Activated CD8-positive, alpha-beta memory T cell treated with anti-CD3 and anti-CD28 coated beads, Interleukin-2, amount 50 U/mL, for 1 hour (primary cell): ENCODE measurements around the gene LAMP1.
"Not testable (repeated sequence)": the region's sequence is repeated elsewhere in the genome, so short reads cannot be mapped to it uniquely, and the experiment has no call there.

ENCODE experiments used
- DNase-seq: peaks from one replicate; pipeline ENCODE4 v3.0.0-alpha.2; 2020; ENCODE audit errors: extremely low read depth

LAMP1 gene

DNA sequence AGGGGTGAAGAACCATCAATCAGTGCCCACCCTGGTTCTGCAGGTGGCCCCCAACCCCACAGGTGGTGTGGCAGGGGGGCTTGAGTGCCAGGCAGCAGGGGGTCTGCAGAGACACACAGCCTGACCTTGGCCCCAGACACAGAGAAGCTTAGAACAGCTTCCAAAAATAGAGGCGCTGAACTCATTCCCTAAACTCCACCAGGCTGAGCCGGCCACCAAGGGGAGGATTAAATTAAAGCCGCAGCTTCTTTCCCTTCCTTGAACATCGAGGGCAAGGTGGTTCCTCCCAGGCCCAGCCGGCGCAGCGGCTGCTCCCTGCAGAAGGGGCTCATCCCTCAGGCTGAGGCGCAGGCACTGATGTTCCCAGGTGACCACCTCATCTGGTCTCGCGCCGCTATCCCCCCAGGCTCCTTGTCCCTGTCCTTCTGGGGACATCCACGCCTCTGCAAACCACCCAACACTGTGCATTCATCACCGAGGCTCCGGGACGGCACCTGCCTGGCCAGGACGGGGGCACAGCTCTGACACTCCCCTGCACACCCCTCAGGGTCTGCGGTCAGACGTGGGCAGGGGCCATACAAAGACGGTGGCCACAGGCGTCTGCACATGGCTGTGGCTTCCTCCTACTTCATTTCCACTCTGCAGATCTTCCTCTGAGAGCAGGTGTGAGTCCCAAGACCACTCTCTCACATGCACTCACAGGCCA, 30.9 kb downstream of the LAMP1 start:
- no peak for DNase-seq

DNA sequence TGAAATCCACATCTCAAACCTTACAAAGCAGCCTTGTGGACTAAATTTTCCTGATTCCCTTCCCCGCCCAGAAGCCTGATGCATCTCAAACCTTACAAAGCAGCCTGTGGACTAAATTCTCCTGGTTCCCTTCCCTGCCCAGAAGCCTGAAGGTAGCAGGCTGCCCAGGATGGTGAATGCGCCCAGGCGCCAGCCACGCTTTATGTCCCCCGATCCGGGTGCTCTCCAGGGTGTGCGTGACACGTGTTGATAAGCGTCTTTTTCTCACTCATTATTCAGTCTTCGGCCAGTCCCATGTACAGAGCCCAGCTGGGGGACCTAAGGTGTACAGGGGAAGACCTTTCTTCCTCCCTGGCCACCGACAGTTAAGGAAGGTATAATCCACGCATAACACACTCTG, 31.8 kb downstream of the LAMP1 start:
- no peak for DNase-seq

DNA sequence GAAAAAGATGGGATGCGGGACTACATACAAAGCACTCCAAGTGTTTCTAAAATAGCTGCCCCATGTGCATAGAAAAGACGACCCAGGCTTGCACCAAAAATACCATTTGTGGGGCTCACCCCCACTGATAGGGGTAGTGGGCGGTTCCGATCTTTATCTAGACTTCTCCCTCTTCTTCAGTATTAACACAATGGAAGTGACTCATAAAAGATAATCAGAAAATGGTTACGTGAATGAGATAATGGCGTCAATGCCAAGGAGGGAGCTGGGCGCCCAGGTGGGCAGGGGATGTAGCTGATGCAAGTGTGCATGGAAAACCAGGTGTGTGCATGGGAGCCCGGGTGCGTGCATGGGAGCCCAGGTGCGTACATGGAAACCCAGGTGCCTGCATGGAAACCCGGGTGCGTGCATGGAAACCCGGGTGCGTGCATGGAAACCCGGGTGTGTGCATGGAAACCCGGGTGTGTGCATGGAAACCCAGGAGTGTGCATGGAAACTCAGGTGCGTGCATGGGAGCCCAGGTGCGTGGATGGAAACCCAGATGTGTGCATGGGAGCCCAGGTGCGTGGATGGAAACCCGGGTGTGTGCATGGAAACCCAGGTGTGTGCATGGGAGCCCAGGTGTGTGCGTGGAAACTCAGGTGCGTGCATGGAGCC, 32.7 kb downstream of the LAMP1 start:
- no peak for DNase-seq

DNA sequence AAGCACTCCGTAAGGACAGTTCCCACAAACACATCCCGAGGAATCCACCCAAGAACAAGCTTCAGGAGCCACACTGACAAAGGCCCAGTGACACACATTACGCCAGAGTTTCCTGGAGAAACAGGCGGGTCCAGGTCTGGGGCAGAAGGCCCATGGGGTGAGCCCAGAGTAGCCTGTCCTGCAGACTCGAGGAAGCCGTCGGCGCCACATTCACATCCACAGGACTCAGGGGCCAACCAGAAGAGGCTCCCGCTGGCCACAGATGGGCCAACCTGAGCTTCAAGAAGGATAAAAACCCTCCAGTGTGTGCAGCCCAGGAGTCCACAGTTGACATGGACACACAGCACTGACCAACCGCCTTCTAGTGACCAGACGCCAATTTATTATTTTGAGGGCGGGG, 35.6 kb downstream of the LAMP1 start:
- DNase-seq, result no peak

DNA sequence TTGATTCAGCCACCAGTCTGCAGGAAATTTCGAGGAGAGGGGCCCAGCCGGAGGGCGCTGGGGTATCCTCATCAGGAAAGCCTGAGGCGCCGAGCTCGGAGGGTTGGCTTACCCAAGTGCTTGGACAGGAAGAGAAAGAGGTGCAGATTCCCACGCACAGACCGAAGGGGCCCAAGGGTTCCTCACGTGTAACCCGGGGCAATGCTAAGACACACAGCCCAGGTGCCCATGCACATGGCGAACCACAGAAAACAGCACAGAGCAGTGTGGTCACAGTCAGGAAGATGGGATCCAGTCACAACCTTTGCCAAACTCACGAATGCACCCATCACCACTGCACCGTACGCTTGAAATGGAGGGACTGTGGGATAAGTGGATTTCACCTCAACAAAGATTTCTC, 36.0 kb downstream of the LAMP1 start:
- no peak for DNase-seq

DNA sequence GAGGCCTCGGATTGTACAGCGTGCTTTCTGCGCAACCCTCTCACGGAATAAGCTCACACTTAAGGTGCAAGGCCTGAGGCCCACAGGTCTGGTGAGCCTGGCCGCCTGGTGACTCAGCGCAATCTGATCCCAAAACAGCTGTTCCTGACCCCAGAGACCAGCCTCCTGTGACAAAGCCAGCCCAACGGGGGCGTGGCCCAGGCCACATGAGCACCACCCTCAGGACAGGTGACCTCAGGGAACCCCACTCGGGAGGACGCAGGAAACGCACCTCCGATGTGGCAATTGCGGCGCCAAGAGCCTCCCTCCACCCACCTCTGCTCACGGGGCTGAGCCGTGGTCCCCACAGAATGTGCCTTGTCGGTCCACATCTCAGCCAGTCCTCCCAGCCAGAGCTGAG, 40.5 kb downstream of the LAMP1 start:
- DNase-seq, result no peak

DNA sequence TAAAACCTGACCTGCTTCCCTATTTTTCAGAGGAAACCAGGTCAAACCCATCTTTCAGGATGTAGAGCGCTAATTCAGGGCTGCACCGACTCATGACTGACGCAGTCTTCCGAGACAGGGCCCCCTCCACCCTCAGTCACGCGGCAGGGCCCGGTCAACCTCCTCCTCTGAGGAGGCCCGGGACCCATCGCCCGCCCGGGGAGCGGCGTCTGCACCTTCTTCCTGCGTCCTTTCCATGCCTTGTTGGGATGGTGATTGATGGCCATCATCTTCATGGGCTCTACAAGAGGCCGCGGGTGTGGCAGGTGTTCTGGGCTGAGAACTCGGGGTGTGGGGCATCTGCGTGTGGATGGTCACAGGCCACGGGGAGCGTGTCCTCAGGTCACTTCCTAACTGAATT, 40.9 kb downstream of the LAMP1 start:
- no peak for DNase-seq

DNA sequence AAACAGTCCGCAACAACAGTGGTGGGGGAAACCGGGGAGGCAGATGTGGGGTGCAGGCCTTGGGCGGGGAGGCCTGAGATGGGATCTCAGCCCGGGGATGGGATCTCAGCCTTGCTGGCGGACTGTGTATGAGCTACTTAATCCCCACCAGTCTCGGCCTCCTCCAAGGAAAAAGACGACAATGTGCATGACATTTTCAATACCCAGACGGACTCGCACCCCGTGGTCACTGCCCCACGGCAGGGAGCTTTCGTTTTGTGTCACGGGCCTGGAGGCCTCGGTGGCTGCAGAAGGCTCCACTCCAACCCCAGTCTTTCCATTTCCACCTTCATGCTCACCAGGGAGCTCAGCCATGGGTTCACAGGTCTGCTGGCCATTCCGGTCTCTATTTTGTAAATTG, 41.4 kb downstream of the LAMP1 start:
- no peak for DNase-seq

DNA sequence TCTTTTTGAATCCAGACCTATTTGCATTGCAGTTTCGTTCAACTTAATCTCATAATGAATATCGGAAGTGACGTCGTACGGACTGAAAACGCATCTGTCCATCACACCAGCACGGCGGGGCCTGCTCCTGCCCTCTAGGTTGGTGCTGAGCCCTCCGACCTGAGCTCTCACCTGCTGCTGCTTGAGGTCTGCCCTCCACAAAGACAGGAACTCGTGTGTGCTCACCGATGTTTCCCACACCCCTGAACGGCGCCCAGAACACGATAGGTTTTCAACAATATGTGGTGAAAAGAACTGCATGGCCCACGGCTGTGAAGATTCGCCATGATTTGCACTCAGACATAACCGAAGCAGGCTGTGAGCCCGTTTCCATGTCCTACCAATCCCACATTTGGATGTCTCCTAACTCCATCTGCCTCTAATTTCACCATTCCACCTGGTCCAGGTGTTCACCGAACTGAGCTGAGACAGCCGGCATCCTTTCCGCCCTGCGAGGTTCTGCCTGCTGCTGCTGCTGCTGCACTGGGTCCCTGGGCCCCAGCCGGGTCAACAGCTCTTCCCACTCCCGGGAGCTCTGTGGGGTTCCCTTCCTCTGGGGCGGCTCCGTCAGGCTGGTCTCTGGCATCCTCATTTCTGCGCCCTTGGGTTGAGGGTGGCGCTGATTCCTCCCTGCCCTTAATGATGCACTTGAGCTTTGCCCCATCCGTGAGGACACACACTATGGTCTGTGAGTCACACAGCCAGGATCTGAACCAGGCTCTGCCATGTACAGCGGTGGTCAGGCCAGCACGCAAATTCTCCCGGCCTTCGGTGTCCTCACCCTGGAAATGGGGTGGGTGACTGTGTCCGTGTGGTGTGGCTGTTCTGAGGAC, 46.0 kb downstream of the LAMP1 start:
- DNase-seq, result no peak

DNA sequence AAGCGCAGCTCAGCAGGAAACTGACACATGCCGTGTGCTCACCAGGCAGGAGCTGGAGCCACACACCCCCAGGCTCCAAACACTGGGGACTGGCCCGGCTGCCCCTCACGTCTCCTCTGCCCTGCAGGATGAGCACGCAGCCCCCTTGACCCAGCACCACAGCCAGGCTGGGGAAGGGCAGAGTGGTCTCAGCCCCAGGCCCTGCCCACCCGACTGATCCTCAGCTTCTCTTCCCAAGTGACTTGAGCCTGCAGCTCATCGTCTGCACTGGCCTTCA, 46.6 kb downstream of the LAMP1 start:
- no peak for DNase-seq

DNA sequence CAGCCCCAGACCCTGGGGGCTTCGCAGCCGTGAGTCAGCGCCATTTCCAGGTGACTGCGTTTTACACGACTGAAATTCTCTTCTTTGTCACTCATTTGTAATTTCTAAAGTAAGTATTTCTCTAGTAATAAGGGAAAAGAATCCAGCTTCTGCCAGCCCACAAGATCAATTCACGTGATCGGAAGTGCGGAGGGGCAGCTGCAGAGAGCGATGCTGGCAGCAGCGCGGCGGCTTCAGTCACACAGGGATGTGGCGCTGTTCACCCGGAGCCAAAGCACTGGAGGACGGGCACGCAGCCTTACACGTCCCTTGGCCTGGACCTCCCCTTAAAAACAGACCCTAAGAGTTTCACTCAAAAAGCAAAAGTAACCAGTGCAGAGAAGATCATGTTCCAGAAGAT, 48.4 kb downstream of the LAMP1 start:
- DNase-seq, result no peak

DNA sequence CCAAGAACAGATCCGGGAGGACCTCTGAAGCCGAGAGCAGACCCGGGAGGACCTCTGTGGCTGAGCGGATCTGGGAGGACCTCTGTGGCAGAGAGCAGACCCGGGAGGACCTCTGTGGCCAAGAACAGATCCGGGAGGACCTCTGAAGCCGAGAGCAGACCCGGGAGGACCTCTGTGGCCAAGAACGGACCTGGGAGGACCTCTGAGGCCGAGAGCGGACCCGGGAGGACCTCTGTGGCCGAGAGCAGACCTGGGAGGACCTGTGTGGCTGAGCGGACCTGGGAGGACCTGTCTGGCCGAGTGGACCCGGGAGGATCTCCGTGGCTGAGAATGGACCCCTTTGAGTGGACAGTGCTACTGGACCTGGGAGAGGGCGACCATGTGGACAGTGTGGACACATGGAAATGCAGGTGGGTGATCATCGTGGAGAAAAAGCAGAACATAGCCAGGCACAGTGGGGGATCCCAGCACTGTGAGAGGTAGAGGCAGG, 50.7 kb downstream of the LAMP1 start:
- DNase-seq, result not testable (repeated sequence)

DNA sequence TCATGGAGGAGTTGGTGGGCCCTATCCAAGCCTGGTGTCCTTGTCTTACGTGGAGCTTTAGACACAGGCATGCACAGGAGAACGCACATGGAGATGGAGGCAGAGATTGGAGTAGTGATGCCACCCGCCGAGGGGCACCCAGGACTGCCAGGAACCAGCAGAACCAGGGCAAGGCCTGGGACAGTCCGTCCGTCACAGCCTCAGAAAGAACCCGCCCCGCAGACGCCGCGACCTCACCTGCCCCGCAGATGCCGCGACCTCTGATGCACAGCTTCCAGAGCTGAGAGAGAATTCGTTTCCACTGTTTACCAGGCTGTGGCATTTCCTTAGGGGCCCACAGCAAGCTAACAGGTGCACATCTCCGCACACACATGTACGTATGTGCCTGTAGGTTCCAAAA, 51.6 kb downstream of the LAMP1 start:
- DNase-seq, result no peak

DNA sequence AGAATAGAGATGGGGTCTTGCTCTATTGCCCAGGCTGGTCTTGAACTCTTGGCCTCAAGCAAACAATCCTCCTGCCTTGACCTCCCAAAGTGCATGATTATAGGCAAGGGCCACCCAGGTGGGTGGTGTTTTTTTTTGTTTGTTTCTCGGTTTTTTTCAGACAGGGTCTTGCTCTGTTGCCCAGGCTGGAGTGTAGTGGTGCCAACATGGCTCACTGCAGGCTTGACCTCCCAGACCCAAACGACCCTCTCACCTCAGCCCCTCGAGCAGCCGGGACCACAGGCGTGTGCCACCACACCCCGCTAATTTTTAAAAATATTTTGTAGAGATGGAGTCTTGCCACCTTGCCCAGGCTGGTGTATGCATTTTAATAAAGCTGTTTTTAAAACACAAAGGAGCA, 52.0 kb downstream of the LAMP1 start:
- DNase-seq, result no peak

DNA sequence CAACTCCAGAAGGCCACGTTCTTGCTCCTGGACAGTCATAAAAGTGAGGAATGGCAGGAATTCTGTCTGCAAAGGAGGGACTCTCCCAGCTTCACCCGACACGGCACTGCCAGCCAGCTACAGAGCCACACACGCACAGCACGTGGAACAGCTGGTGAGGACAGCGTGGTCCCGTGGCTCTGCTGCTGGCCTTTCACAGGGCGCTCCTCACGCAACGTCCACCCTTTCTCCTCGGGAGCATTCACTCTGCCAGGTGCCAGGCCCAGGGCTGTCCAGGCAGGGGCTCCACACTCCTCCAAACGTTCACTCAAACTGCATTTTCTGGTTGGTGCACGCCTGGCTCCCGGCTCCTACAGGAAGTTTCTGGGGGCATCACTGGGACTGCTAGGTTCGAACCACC, 52.5 kb downstream of the LAMP1 start:
- DNase-seq, result no peak

DNA sequence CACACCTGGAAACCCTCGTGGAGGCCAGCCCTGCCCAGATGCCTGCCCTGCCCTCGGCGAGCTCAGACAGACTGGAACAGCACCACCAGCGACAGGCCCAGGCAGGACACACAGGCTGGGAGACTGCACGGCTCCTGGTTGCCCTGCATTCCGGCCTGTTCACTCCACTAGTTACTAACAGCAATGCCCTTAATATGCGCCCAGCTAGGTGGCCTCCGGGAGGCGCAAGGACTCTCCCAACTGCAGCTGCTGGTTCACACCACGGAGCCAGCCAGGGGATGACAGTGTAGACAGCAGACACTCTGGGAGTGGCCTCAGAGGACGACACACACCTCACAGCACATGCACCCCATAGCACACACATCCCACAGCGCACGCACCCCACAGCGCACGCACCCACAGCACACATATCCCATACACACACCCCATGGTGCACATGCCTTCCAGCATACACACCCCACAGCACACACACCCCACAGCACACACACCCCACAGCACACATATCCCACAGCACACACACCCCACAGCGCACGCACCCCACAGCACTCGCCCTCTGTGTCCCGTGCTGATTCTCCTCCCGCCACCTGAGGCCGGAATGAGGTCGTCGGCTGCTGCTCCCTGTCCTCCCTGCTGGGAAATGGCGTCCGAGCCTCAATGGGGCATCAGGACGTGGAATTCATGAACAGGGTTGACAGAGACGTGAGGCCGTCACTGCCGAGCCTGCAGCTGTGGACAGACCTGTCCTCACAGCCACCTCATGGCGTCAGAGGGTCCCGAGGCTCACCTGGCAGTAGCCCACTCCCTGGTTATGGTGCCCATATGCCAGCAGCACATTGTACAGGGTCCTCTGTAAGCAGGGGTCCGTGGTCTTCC, 53.3 kb downstream of the LAMP1 start:
- no peak for DNase-seq

DNA sequence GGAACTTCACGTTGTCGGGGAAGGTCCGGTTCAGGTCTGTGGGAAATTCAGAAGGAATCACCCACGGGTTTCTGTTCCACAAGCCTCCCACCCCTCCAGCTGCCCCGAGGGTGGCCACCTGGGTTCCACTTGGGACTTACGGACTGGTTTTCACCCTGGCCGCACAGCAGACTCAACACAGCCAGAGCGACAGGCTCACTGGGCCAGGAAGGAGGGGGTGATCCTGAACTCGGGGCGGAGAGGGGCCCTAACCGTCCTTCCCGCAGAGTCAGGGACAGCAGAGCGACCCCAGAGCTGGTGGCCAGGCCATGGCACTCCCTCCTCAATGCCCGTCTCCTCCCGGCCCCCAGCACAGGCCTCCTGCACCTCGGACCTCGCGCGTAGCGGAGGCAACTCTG, 53.9 kb downstream of the LAMP1 start:
- no peak for DNase-seq

DNA sequence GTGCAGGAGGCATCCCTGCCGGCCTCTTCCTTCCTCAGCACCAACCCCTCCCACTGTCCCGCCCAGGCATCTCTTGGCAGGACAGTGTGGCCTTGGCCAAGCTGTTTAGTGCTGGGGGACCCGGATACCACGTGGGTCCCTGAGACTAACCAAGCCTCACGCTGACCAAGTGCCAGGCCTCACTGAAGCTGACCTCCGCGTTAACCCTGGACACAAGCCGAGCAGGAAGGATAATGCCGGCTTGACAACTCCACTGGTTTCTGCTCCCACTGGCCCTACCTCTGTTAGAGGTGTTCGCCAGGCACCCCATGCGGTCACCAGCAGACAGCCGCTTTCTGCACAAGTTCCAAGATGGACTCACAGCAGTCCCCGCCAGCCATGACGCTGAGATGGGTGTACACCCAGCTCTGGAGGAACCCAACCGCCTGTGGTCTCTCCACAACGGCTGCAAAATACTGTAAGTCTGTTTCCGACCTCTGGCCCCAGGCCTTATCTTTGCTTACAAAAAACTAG, 54.5 kb downstream of the LAMP1 start:
- DNase-seq, result no peak

DNA sequence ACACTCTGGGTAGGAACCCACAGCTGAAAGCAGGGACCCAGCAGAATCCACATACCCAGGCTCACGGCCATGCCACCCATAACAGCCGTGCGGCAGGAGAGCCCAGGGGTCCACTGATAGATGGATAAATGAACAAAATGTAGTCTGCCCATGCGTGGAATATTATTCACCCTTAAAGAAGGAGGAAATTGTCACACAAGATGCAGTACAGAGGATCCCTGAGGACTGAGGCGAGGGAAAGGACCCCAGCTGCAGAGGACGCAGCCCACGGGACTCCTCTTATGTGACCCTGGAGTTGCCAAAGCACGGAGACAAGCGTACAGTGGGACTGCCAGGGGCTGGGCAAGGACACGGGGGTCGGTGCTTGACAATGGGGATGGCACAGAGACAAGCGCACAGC, 56.2 kb downstream of the LAMP1 start:
- no peak for DNase-seq

DNA sequence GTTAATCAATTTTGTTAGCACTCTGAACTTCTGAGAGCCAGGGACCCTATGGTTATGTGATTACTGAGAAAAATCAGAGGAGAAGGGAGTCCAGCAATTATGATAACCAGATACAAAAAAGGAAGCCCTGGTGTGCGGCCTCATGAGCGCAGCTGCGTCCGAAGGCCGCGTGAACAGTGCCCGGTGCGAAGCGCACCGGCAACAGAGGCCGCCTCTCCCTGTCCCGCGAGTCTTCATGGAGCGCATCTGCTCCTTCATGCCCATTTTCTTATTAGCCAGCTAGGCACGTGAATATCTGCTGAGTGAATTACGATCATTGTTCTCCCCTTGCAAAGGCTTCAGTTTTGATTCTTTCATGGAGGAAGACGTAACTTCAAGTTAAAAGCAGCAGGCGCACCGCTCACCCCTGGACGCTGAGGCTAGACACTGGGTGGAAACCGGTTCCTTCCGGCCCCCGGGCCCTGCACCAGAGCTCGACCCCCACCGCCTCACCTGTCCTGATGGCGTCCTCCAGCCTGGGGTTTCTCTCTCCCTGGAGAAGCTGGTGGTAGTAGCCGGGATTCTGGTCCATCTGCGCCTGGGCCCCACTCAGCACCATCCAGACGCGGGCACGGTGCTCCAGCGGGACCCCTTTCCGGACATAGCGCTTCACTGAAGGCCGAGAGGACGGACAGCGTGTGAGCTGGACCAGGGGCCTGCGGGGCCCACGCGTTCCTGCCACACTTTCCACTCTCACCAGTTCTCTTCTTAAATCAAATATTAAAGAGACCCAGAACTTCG, 58.0 kb downstream of the LAMP1 start:
- no peak for DNase-seq

DNA sequence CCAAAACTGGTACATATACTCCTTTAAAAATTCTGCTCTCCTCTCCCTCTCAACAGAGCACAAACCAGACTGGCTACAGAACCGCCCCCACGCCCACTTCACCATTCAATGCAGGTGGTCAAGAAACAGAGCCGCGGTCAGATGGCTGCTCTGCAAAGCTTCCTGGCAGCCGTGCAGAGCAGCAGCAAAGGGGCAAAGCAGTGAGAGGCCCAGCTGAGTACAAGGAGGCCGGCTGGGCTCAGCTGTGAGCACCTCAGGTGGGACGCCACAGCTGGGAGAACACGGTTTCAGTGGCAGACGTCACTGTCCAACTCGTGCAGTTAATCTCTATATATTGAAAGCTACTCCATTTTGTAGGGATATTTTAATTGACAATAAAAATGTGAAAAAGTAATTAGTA, 58.6 kb downstream of the LAMP1 start:
- no peak for DNase-seq
